Dermis microvascular lymphatic vessel endothelial cell (primary cell): Measurements from ENCODE around the gene ZBTB32. TPM values are rescaled to one million over a fixed set of nuclear protein-coding genes. Genes with fewer than 3 reads are reported as not detected.
A peak's percentile ranks its signal among the peaks of the same experiment; 100 is the strongest.

Experiments used
- DNase-seq, 2 donors: peaks; one replicate each; pipeline versions ENCODE4 v3.0.0 to v3.0.0-alpha.2; 2010; ENCODE audit warnings: low read depth in 2 of 2
- total RNA-seq: library from RNA; depleted of rRNA; stranded (reverse); fragments of >200 nt; gene quantifications from 2 replicates; pipeline ENCODE4 v1.2.1, GENCODE V29; 2014

Gene ZBTB32
- total RNA-seq, 1 donor from 2014 or later = not detected

DNA sequence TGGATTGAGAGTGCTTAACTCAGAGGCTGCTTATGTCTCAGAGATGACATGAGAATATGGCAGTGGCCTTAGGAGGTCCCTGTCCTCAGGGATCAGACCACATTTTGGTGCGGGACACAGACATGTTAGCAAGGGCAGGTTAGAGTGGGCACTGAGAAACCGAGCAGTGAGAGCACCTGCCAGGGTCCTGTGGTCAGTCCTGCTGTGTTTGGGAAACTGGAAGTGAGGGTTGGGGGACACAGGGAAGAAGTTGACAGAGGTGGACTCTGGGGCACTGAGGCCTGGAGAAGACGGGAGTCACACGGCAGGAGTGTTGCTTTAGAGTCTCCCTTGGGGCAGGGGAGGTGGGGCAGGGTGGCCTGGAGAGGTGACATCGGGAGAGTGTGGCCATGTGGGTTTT, 30.5 kb downstream of the ZBTB32 start:
- no peak for DNase-seq

DNA sequence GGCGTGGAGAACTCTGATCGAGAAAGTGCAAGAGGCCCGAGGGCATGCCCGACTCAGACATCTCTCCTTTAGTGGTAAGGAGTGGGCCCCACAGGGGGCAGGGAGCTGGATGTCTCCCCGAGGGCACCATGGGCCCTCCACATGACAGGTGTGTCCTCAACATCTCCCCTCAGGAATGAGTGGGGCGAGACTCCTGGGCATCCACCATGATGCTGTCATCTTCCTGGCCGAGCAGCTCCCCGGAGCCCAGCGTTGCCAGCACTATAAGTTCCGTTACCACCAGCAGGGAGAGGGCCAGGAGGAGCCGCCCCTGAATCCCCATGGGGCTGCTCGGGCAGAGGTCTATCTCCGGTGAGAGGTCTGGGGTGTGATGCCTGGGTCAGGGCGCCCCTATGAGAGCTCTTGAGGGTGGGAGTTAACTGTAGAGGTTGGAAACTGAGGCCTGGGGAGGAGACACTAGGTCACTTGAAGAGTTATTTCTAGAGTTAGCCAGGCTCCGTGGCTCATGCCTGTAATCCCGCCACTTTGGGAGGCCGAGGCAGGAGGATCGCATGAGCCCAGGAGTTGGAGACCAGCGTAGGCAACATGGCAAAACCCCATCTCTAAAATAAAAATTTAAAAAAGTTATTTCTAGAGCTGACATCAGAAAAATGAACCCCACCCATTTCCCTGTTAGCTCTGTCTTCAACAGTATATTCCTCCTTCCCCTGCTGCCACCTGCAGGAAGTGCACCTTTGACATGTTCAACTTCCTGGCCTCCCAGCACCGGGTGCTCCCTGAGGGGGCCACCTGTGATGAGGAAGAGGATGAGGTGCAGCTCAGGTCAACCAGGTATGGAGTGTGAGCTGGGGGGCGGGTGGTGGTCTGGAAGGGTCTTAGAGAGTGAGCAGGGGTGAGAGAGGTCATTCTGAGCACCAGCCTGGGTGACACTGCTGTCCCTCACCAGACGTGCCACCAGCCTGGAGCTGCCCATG, 32.8 kb downstream of the ZBTB32 start:
- DNase-seq = no peak

DNA sequence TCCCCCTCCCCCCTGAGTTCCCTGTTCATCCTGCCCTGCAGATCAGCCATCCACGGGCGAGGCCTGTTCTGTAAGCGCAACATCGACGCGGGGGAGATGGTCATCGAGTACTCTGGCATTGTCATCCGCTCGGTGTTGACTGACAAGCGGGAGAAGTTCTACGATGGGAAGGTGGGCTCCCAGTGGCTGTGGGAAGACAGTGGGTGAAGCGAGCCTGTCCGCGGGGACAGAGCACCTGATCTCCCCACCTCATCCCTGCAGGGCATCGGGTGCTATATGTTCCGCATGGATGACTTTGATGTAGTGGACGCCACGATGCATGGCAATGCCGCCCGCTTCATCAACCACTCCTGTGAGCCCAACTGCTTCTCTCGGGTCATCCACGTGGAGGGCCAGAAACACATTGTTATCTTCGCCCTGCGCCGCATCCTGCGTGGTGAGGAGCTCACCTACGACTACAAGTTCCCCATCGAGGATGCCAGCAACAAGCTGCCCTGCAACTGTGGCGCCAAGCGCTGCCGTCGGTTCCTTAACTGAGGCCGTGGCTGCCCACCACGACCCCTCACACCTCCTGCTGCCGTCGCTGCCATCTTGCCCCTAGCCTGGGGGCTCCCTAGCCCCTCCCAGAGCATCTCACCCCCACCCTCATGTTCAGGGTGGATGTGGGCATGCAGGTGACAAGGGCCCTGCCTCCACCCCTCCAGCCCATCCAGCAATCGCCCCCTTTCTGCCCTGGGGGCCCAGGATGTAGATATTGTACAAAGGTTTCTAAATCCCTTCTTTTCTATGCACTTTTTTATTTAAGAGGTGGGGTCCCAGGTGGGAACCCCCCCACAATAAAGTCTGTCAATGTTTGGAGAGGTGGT, 33.9 kb downstream of the ZBTB32 start:
- DNase-seq = no peak

DNA sequence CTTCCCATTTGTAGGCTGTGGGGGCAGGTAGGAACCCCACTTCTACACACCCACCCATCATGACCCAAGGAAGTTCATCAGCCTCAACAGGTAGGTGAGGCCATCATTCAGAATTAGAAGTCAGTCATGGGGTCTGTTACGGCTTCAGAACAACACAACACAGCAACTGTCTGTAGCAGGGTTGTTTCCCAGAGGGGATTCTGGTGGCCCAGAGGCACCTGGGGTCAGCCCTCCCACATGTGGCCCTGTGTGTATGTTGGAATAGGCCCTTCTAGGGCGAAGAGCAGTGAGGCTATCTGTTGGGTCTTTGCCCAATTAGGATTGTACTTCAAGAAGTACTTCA, 34.5 kb downstream of the ZBTB32 start:
- no peak for DNase-seq

DNA sequence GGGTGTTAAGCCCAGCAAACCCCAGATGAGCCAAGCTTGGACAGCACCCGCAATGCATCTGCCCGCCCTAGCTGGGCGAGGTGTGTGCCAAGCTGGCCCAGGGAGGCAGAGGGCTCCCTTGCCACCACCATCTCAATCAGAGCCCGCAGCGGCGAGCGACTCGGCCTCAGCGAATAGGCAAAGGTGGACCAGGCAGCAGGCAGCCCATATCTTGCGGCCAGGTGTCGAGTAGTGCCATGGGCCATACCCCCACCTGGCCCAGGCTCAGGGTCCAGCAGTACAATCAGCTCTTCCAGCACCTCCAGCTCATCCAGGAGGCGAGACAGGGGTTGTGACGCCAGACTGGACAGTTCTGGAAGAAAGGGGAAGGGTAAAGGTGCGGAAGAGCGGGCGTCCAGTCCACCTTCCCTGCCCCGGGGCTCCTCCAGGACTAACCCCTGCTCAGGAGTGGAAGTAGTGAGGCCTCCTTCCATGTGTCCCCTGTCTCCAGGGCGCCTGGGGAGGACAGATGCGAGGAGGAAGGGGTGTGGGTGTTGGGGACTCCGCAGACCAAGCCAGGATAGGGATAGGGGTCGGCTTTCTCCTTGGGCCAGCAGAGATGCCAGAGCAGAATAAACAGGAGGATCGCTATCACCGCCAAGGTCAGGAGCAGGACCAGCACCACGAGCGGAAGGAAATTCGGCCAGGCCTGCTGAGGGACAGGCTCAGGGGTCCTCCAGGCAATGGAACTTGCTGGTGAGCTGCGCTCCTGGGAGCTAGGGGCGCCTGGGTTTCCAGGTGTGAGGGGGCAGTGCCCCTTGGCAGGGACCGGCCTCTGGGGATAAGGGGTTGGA, 35.1 kb downstream of the ZBTB32 start:
- no peak for DNase-seq

DNA sequence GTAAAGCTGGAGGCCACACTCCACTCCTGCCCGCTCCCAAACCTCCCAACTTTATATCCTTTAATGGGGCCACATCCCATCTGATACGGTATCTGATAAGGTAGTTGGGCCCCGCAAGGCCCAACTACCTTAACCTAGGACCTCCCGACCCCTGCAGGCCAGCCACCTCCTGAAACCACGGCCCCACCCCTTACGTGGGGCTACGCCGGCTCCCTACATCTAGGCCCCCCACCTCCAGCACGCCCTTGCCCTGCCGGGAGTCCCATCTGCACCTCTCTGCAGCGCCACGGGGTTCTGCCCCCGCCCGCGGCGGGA, 35.7 kb downstream of the ZBTB32 start:
- no peak for DNase-seq

DNA sequence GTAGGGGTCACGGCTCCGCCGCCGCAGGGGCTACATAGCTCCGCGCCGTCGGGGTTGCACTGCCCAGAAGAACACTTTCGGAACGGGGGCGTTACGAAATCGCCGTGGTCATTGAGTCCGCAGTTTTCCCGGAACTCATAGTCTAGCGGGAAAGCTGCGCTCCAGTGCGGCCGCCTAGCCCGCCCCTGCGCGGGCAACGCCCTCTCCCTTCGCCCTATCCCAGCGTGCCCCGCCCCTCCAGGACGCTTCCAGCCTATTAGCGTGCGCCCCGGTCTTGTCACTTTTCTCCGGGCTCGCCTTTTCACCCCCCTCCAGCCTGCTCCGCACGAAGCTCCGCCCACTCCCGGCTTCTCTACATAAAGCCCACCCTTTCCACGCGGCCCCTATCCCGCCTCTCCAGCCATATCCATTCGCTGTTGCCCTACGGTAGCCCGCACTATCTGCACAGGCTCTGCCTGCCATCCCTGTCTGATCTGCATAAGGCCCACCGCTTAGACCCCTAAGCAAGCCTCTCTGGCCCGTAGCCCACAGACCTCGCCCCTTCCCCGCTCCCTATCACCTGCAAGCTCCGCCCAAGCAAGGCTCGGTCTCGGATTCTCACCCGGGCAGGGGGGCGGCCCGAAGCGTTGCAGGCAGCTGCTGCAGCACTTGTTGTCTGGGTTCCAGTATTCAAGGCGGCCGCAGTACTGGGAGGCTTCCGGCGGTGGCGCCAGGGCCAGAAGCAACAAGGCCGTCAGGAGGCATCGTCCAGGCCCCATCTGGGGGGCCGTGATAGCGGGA, 36.3 kb downstream of the ZBTB32 start:
- DNase-seq = peak; percentile 92 to 97

DNA sequence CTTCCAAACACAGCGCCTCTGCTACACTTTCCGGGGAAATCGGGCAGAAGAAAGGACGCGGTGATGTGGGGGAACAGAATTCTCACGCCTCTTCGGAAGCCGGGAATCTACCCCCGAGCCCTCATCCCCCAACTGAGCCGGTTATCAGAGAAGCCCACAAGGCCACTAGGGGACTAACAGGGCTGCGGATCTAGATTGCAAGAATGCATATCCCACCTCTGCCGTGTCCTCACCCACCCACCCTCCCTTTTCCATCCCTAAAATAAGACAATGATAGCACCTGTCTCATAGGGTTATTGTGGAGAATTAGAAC, 36.8 kb downstream of the ZBTB32 start:
- DNase-seq = no peak

DNA sequence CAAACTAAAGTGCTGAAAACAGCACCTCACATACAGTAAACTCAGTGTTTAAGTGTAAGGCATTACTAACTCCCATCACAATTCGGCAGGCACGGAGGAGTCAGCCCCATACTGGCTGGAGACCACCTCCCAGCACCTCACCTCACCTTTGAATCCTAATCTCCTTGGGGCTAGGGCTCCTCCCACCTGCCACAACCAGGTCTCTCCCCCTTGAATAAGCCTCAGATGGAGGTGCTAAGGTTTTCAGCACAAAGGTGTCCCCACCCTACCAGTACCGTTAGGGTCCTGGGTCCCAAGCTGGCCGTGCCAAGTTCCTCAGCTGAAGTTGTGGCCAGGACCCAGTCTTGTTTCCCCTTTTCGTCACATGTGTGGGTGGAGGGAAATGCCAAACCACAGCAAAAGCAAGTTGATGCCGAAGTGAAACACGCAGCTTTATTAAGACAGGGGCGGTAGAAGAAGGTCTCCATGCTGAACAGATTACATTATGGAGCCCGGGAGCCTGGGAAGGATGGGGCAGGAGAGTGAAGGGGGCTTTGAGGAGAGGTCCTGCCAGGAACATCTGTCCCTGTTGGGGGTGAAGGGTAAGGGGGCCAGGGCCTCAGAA, 37.9 kb downstream of the ZBTB32 start, which contains the start of gene IGFLR1:
IGFLR1 (minus strand) TSS at position 332 of the 604 bp plus-strand sequence. CDS start 1,272 bp downstream, outside the sequence.
- DNase-seq = no peak

DNA sequence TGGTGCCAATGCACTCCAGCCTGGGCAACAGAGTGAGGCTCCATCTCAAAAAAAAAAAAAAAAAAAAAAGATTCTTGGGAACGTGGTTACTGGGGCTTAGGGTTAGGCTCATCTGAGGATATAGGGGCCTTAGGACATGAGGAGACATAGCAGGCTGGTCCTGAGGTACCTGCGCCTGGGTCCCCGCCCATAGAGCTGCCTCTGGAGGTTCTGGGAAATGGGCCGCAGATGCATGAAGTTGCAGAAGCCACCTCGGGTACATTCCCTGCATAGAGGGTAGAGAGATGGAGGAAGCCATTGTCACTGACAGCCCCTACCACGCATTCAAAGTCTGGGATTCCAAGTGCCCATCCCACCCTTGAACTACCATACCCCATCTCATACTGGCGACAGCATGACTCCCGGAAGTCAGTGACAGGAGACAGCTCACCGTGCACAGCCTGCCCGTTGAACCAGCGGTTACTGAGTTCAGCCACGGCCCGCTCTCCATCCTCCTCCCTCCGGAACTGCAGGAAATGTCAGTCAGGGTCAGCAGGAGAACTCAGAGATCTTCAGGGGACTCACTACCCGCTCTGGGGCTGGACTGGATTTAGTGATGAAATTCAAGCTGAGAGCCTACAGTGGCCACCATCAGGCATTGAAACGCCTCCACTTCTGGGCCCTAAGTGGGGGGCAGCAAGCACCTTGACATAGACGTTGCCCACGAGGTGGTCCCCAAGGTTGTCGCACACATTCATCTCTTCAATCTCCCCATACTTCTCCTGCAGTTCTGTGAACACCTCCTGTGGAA, 39.5 kb downstream of the ZBTB32 start:
- no peak for DNase-seq

DNA sequence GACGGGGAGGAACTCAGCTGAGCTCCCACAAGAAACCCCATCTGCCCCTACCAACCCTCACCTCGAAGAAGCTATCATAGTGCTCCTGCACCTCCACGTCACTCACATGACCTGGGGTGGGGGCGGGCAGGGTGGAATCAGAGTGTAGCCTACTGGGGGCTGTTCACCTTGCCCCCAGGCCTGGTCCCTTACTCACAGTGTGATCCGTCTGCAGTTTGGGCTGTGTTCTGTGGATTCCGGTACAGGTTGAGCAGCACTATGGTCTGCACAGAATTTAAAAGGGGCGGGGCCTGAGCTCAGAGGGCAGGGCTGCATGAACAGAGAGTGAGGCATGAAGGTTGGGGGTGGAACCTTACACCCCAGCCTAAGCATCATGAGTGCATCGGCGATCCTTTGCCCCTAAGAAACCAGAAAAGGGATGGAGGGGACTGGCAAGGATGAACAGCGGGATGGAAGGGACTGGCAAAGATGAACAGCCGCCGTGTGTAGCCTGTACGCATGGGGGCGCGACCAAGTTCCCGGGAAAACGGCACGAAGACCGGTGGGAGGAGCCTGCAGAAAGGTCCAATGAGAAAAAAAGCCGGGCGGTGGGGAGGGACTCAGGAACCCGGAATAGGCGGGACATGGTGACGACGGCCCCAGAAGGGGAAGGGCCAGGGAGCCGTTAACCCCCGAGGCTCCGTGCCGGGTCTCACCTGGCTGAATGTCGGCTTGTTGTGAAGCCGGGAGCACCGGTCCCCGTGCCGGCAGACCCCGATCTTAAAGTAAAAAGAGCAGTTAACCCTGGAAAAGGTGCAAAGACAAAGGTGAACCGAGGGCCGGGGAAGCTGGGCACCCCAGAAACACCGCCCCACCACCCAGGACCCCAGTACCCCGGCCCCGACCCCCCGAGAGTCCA, 40.3 kb downstream of the ZBTB32 start:
- DNase-seq = peak; percentile 92 to 97

DNA sequence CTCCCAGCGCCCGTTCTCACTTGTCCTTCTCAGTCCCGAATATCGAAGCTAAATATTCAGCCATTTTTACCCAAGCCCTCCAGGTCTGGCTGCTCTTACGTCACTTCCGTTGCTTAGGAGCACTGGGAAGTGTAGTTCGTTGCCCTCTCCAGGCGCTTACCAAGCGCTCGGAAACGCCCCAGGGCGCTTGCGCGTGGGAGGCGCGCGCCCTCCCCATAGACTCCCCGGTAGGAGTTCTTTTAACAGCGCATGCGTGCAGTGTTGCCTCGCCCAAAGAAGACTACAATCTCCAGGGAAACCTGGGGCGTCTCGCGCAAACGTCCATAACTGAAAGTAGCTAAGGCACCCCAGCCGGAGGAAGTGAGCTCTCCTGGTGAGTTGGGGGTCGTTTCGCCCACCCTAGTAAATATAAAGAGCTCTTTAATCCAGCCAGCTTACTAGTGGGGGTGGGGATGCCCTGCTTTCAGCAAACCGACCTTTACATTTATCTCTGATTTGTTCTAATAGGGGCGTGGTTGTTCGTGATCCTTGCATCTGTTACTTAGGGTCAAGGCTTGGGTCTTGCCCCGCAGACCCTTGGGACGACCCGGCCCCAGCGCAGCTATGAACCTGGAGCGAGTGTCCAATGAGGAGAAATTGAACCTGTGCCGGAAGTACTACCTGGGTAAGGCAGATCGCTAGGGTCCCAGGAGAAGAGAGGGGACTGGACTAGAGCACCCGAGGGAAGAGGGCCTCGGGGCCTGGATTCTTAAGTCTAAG, 41.1 kb downstream of the ZBTB32 start, which contains the start of the genes PSENEN and U2AF1L4:
PSENEN (plus strand) TSS at position 324 of the 759 bp plus-strand sequence; CDS start at position 604, 280 bp downstream.
U2AF1L4 (minus strand) TSS at position 91 of the 759 bp plus-strand sequence; CDS start at position 64, 27 bp downstream.
- DNase-seq = peak; percentile 99 to 100

DNA sequence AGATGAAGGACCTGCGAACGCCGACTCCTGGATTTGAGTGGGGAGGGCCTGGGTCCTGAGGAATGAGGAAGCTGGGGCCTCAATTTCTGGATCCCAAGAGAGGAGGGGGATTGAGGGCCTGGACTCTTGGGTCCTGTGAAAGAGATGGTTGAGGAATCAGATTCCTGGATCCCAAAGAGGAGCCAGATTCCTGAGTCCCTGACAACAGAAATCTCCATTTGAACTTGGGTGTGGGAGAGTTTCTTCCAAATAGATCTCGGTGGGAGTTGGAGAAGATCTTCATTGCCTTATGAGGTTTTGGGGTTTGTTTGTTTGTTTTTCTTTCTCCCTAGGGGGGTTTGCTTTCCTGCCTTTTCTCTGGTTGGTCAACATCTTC, 41.7 kb downstream of the ZBTB32 start:
- no peak for DNase-seq

DNA sequence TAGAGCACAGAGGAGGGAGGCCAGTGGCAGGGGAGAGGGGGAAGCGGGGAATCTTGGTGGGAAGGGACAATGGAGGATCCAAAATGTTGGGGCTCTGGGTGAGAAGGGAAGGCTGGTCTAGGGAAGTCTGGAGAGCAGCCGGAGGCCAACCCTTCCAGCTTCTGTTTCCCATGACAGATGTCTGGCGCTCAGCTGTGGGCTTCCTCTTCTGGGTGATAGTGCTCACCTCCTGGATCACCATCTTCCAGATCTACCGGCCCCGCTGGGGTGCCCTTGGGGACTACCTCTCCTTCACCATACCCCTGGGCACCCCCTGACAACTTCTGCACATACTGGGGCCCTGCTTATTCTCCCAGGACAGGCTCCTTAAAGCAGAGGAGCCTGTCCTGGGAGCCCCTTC, 42.2 kb downstream of the ZBTB32 start:
- DNase-seq = no peak

DNA sequence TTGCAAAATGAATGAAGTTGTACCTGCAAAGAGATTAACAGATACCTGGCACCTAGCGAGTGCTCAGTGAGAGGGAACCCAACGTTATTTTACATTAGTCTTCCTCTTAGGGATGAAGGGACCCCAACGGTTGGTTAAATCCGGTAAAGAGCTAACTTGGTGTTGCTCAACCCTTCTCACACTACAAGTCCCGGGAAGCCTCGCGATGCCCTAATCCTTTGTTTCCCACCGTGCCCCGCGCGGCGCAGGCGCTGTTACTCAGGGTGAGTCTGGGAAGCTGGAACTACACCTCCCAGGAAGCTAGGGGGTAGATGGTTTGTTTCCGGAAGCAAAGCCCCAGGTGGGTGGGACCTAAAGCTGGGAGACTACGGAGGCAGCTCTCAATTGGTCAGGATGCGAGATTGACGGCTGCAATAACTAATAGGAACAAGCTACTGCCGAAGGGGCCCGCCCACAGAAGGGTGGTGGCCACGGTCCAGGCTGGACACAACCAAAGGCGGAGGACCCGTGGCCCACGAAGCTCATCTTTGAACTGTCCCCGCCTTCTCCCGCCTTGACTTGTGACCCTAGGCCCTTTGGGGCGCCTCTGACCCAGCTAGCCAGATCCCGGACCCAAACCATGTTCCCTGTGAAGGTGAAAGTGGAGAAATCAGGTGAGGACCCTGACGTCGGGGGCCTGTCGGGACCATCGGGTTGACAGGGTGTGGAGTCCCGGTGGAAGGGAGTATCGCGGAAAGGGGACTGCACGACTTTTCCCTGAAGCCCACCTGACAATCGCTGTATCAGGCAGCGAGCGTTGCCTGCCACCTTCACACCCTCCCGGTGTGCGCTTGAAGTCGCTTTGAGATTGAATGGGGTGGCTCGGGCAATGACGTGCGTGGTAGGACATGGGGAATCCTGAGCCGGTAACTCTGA, 44.0 kb downstream of the ZBTB32 start, which contains the start of gene LIN37:
LIN37 (plus strand) TSS at position 471 of the 915 bp plus-strand sequence; CDS start at position 620, 149 bp downstream.
- peak; percentile 99 for DNase-seq

DNA sequence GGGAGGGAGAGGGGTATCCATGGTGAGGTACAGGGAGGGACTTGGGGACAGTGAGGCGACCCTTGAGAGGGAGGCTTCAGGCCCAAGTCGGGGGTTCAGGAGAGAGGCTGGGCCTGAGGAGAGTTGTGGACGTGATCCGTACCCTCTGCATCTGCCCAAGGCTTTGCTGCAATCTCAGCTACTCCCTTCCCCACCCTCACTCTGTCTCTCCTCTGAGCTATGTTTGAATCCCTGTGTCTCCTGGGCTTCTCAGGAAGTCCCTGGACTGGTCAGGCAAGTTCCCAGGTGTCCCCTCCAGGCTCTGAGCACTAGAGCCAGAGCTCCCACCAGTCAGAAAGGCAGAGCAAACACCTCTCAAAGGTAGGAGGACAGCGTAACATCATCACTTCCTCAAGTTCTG, 45.8 kb downstream of the ZBTB32 start:
- no peak for DNase-seq
